ENCODE results near the gene VEGFC. TPM values are rescaled to one million over a fixed set of nuclear protein-coding genes. Genes with fewer than 3 reads are reported as not detected.

Gene VEGFC
- total RNA-seq, 1 donor from 2014 or later = 8.7 TPM

DNA sequence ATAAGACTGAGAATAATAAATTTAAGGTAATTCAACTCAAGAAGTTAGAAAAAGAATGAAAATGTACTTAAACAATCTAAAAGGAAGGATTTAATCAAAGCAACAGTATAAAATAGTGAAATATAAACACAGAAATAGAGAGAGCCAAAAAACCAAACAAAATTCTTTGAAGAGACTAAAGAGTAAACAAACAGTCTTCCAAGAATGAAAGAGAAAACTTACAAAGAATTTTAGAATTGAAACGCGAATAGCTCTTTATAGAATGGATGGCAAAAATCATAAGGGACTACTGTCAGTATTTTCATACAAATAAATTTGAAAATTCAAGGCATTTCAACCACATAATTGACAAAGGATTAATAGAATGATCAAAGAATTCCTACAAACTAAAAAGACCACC is 41.7 kb downstream of the VEGFC start:
- H3K4me3 ChIP-seq (ENCODE audit: low read depth, low read length) = no peak overlapping the region
- H3K36me3 ChIP-seq (ENCODE audit: control insufficient read depth, insufficient read depth, low read length) = no peaks in the 10 kb centered on the region
- DNase-seq (ENCODE audit: low read depth) (no peak), FAIRE-seq (no peak)
- TF ChIP-seq, protein P1, sequence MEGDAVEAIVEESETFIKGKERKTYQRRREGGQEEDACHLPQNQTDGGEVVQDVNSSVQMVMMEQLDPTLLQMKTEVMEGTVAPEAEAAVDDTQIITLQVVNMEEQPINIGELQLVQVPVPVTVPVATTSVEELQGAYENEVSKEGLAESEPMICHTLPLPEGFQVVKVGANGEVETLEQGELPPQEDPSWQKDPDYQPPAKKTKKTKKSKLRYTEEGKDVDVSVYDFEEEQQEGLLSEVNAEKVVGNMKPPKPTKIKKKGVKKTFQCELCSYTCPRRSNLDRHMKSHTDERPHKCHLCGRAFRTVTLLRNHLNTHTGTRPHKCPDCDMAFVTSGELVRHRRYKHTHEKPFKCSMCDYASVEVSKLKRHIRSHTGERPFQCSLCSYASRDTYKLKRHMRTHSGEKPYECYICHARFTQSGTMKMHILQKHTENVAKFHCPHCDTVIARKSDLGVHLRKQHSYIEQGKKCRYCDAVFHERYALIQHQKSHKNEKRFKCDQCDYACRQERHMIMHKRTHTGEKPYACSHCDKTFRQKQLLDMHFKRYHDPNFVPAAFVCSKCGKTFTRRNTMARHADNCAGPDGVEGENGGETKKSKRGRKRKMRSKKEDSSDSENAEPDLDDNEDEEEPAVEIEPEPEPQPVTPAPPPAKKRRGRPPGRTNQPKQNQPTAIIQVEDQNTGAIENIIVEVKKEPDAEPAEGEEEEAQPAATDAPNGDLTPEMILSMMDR (IDR thresholded peaks at IDR 0.05; ENCODE audit: insufficient read depth, low read length, severe bottlenecking) = no peak
- H3K27me3 ChIP-seq (ENCODE audit: control insufficient read depth, insufficient read depth, low read length) = no peaks in the 10 kb centered on the region

DNA sequence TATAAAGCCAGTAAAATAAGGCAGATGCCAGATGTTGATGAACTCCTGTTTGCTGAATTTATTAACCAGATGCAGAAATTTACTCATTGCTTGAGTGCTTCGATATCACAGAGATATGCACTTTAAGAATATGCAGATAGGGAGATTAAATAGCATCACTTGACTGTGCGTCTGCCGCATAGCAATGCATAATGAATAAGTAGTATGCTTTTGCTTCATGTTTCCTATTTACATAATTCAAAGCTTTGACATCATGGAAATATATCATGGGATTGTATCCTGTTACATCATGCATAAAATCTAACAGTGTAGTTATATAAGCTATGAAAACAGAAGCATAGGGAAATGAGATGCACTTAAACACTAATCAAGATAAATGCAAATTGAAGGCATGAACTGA is 45.9 kb downstream of the VEGFC start:
- no peak for FAIRE-seq
- no peak for DNase-seq (ENCODE audit: low read depth)
- TF ChIP-seq, protein P1 (IDR thresholded peaks at IDR 0.05; ENCODE audit: insufficient read depth, low read length, severe bottlenecking) = no peak

DNA sequence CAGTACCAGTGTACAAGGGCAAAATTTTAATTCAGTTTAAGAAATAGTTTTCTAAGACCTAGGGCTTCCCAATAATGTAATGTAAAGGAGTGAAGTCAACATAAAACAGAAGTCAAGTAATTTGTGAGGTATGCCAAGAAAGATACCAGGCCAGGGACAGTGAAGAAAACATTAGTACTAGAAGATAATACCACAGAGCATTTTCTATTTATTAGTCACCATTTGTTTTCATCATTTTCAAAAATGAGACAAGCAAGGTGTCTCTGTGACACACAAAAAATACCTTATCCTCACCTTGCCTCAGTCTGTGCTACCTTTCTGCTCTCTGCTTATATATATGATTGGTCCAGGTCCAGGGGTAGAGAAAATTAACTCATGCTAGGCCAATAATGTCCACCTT is 46.8 kb downstream of the VEGFC start:
- TF ChIP-seq, protein P1 (IDR thresholded peaks at IDR 0.05; ENCODE audit: insufficient read depth, low read length, severe bottlenecking) = no peak
- no peaks in the 10 kb centered on the region for H3K27me3 ChIP-seq (ENCODE audit: control insufficient read depth, insufficient read depth, low read length)
- no peak overlapping the region for H3K4me3 ChIP-seq (ENCODE audit: low read depth, low read length)
- DNase-seq (ENCODE audit: low read depth) (peak; percentile 34), FAIRE-seq (no peak)
- no peaks in the 10 kb centered on the region for H3K36me3 ChIP-seq (ENCODE audit: control insufficient read depth, insufficient read depth, low read length)

More for the DNA sequence above, 45.9 kb downstream of the VEGFC start:
- no peaks in the 10 kb centered on the region for H3K27me3 ChIP-seq (ENCODE audit: control insufficient read depth, insufficient read depth, low read length)
- H3K4me3 ChIP-seq (ENCODE audit: low read depth, low read length) = no peak overlapping the region
- no peaks in the 10 kb centered on the region for H3K36me3 ChIP-seq (ENCODE audit: control insufficient read depth, insufficient read depth, low read length)

DNA sequence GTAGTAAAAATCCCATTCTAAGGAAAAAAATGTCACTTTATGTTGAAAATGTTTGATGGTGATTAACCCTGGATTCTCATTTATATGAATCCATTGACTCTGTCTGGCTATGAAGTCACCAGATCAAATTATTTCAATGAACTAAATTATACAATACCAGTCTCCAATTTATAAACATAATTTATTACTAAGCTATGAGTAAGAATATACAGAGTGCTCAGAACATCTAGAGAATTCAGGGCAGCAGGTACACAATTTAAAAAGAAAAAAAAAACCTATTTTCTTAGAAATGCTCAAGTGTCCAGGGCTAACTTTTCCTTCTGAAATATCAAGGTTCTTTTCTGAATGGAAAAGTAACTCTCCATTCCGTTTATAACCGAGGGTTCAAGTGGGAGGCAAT is 48.6 kb downstream of the VEGFC start:
- TF ChIP-seq, protein P1 (IDR thresholded peaks at IDR 0.05; ENCODE audit: insufficient read depth, low read length, severe bottlenecking) = no peak

DNA sequence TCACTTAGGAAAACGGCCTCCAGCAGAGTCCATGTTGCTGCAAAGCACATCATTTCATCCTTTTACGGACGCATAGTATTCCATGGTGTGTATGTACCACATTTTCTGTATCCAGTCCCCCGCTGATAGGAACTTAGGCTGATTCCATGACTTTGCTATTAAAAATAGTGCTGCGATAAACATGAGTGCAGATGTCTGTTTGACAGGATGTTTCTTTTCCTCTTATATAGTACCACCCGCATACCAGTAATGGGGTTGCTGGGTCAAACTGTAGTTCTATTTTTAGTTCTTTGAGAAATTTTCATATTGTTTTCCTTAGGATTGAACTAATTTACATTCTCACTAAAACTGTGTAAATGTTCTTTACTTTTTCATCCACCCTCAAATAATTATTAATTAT is 50.5 kb downstream of the VEGFC start:
- TF ChIP-seq, protein P1 (IDR thresholded peaks at IDR 0.05; ENCODE audit: insufficient read depth, low read length, severe bottlenecking) = no peak
- Histone ChIP-seq H3K36me3 (ENCODE audit: control insufficient read depth, insufficient read depth, low read length) (no peaks in the 10 kb centered on the region), H3K4me3 (ENCODE audit: low read depth, low read length) (no peak overlapping the region), H3K27me3 (ENCODE audit: control insufficient read depth, insufficient read depth, low read length) (no peaks in the 10 kb centered on the region)
- FAIRE-seq = no peak
- no peak for DNase-seq (ENCODE audit: low read depth)

More for the DNA sequence above, 48.6 kb downstream of the VEGFC start:
- FAIRE-seq = no peak
- no peaks in the 10 kb centered on the region for H3K27me3 ChIP-seq (ENCODE audit: control insufficient read depth, insufficient read depth, low read length)
- H3K36me3 ChIP-seq (ENCODE audit: control insufficient read depth, insufficient read depth, low read length) = no peaks in the 10 kb centered on the region
- H3K4me3 ChIP-seq (ENCODE audit: low read depth, low read length) = no peak overlapping the region
- DNase-seq (ENCODE audit: low read depth) = no peak

DNA sequence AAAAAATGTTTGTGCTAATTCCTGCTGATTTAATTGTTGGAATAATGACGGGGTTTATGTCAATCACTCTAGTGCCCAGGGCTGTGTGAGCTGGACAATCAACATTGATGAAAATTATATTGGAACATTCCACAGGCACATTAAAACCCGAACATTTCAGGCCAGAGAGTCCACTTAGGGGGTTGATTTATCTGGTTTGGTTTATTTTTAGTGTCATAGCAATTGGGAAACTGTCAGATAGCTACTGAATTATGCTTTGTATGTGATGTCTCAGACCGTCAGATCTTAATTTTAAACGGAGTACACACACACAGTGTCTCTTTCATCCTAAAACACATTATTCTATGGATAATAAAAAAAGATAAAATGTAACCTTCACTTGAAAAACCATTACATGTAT is 51.5 kb downstream of the VEGFC start:
- Histone ChIP-seq H3K36me3 (ENCODE audit: control insufficient read depth, insufficient read depth, low read length) (no peaks in the 10 kb centered on the region), H3K4me3 (ENCODE audit: low read depth, low read length) (no peak overlapping the region), H3K27me3 (ENCODE audit: control insufficient read depth, insufficient read depth, low read length) (no peaks in the 10 kb centered on the region)
- FAIRE-seq (no peak), DNase-seq (ENCODE audit: low read depth) (no peak)
- TF ChIP-seq, protein P1 (IDR thresholded peaks at IDR 0.05; ENCODE audit: insufficient read depth, low read length, severe bottlenecking) = no peak

All from bronchial epithelial cell (primary cell).